ENCODE measurements around the gene TSKU. TPM values are rescaled to one million over a fixed set of nuclear protein-coding genes. Genes with fewer than 3 reads are reported as not detected.
"Not testable (repeated sequence)": the region's sequence is repeated elsewhere in the genome, so short reads cannot be mapped to it uniquely, and the experiment has no call there.

TSKU gene
- total RNA-seq, 1 donor from 2014 or later: 42.3 TPM

GRCh38 chr11:76824980-76825725 is 42.0 kb downstream of the TSKU start:
- DNase-seq (ENCODE audit: low spot score): no peak
- no peaks in the 10 kb centered on the region for H3K36me3 Mint-ChIP-seq (ENCODE audit: low read depth)
- no peak overlapping the region for H3K27ac Mint-ChIP-seq (ENCODE audit: unreplicated experiment)
- no peaks in the 10 kb centered on the region for H3K9me3 Mint-ChIP-seq (ENCODE audit: low read depth)
- peaks cover 11% of the 10 kb centered on the region for H3K4me1 Mint-ChIP-seq (ENCODE audit: low read depth)
- TF ChIP-seq CTCF (IDR thresholded peaks at IDR 0.05): no peak
- H3K4me3 Mint-ChIP-seq (ENCODE audit: unreplicated experiment): no peak overlapping the region
- no peaks in the 10 kb centered on the region for H3K27me3 Mint-ChIP-seq (ENCODE audit: low read depth)

DNA sequence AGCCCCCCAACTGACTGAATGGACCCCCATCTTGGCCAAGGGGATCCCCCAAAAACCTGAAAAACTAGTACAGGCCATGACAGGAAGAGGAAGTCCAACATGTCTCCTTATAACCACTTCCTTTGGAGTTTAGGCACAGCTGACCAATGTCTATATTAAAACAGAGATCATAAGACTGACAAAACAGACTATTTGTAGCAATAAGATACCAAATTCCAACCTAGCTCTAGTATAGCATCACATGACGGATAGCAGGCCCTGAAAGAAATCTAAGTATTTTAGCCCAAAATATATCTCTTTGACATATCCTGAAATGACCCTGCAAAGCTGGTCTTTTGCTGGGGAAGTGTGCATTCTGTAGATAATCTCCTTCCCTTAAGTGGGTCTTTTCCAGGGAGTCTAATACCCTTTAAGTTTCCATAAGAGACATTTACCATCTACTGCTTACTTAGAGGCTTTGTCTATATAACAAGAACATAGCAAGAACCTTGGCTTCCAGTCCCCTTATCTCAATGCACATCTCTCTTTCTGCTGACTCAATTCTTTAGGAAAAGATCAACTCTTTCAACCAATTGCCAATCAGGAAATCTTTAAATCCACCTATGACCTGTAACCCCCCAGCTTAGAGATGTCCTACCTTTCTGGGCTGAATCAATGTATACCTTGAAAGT is 42.7 kb downstream of the TSKU start:
- no peak overlapping the region for H3K4me3 Mint-ChIP-seq (ENCODE audit: unreplicated experiment)
- no peaks in the 10 kb centered on the region for H3K27me3 Mint-ChIP-seq (ENCODE audit: low read depth)
- no peaks in the 10 kb centered on the region for H3K36me3 Mint-ChIP-seq (ENCODE audit: low read depth)
- no peaks in the 10 kb centered on the region for H3K9me3 Mint-ChIP-seq (ENCODE audit: low read depth)
- H3K4me1 Mint-ChIP-seq (ENCODE audit: low read depth): peaks cover 15% of the 10 kb centered on the region
- DNase-seq (ENCODE audit: low spot score): no peak
- H3K27ac Mint-ChIP-seq (ENCODE audit: unreplicated experiment): no peak overlapping the region
- no peak for TF ChIP-seq CTCF (IDR thresholded peaks at IDR 0.05)

DNA sequence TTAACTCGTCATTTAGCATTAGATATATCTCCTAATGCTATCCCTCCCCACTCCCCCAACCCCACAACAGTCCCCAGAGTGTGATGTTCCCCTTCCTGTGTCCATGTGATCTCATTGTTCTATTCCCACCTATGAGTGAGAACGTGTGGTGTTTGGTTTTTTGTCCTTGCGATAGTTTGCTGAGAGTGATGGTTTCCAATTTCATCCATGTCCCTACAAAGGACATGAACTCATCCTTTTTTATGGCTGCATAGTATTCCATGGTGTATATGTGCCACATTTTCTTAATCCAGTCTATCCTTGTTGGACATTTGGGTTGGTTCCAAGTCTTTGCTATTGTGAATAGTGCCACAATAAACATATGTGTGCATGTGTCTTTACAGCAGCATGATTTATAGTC is 43.4 kb downstream of the TSKU start:
- not testable (repeated sequence) for DNase-seq (ENCODE audit: low spot score); H3K27ac Mint-ChIP-seq (ENCODE audit: unreplicated experiment); H3K4me3 Mint-ChIP-seq (ENCODE audit: unreplicated experiment); H3K9me3 Mint-ChIP-seq (ENCODE audit: low read depth); H3K27me3 Mint-ChIP-seq (ENCODE audit: low read depth); H3K36me3 Mint-ChIP-seq (ENCODE audit: low read depth)
- H3K4me1 Mint-ChIP-seq (ENCODE audit: low read depth): peaks cover 15% of the 10 kb centered on the region

DNA sequence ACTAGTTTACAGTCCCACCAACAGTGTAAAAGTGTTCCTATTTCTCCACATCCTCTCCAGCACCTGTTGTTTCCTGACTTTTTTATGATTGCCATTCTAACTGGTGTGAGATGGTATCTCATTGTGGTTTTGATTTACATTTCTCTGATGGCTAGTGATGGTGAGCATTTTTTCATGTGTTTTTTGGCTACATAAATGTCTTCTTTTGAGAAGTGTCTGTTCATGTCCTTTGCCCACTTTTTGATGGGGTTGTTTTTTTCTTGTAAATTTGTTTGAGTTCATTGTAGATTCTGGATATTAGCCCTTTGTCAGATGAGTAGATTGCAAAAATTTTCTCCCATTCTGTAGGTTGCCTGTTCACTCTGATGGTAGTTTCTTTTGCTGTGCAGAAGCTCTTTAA is 43.8 kb downstream of the TSKU start:
- not testable (repeated sequence) for DNase-seq (ENCODE audit: low spot score); H3K27ac Mint-ChIP-seq (ENCODE audit: unreplicated experiment); H3K27me3 Mint-ChIP-seq (ENCODE audit: low read depth); H3K36me3 Mint-ChIP-seq (ENCODE audit: low read depth); H3K4me3 Mint-ChIP-seq (ENCODE audit: unreplicated experiment); H3K9me3 Mint-ChIP-seq (ENCODE audit: low read depth)
- peaks cover 15% of the 10 kb centered on the region for H3K4me1 Mint-ChIP-seq (ENCODE audit: low read depth)

GRCh38 chr11:76830639-76831327 is 47.6 kb downstream of the TSKU start:
- no peak for DNase-seq (ENCODE audit: low spot score)
- peaks cover 5% of the 10 kb centered on the region for H3K4me1 Mint-ChIP-seq (ENCODE audit: low read depth)
- no peaks in the 10 kb centered on the region for H3K9me3 Mint-ChIP-seq (ENCODE audit: low read depth)
- H3K27me3 Mint-ChIP-seq (ENCODE audit: low read depth): no peaks in the 10 kb centered on the region
- H3K4me3 Mint-ChIP-seq (ENCODE audit: unreplicated experiment): no peak overlapping the region
- H3K36me3 Mint-ChIP-seq (ENCODE audit: low read depth): no peaks in the 10 kb centered on the region
- no peak overlapping the region for H3K27ac Mint-ChIP-seq (ENCODE audit: unreplicated experiment)
- TF ChIP-seq CTCF (IDR thresholded peaks at IDR 0.05): no peak

DNA sequence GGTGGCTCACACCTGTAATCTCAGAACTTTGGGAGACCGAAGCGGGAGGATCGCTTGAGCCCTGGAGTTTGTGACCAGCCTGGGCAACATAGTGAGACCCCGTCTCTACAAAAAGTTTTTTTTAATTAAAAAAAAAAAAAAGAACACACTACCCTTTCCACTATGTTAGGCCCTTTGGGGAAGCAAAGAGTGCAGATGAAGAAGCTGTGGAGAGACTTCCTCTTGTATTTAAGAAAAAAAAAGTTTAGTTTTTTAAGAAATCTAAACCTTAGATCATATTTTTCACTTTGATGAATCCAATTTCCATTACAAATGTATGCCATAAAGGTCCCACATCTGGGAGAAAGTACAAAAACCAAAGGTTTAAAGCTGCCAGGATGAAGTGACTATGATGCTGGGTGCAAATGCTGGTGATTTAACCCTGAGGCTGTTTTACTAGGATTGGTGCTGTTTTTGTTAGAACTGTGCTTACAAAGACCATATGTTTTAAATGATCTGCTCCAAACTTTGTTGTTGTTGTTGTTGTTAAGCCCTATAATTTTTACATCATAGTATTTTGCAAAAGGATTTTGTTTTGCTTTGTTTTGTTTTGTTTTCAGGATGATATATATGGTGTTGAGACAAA is 48.6 kb downstream of the TSKU start:
- no peaks in the 10 kb centered on the region for H3K27me3 Mint-ChIP-seq (ENCODE audit: low read depth)
- H3K4me1 Mint-ChIP-seq (ENCODE audit: low read depth): peaks cover 5% of the 10 kb centered on the region
- H3K4me3 Mint-ChIP-seq (ENCODE audit: unreplicated experiment): no peak overlapping the region
- H3K9me3 Mint-ChIP-seq (ENCODE audit: low read depth): no peaks in the 10 kb centered on the region
- H3K27ac Mint-ChIP-seq (ENCODE audit: unreplicated experiment): no peak overlapping the region
- no peak for TF ChIP-seq CTCF (IDR thresholded peaks at IDR 0.05)
- H3K36me3 Mint-ChIP-seq (ENCODE audit: low read depth): no peaks in the 10 kb centered on the region
- no peak for DNase-seq (ENCODE audit: low spot score)
